Activated CD4-positive, alpha-beta T cell treated with anti-CD3 and anti-CD28 coated beads, Interleukin-2, amount 50 U/mL, for 16 hours (primary cell): ENCODE measurements around the gene CNTN5.
"Not testable (repeated sequence)": the region's sequence is repeated elsewhere in the genome, so short reads cannot be mapped to it uniquely, and the experiment has no call there.

ENCODE experiments used
- DNase-seq: peaks from one replicate; pipeline ENCODE4 v3.0.0-alpha.2; 2020

Gene CNTN5

GRCh38 chr11:99803501-99803900, 782.8 kb downstream of the CNTN5 start:
- DNase-seq: no peak

- no peak for DNase-seq
Observed at GRCh38 chr11:99812516-99812915, 791.8 kb downstream of the CNTN5 start.

GRCh38 chr11:99814021-99814420, 793.3 kb downstream of the CNTN5 start:
- no peak for DNase-seq

GRCh38 chr11:99814738-99815137, 794.0 kb downstream of the CNTN5 start:
- DNase-seq: no peak

GRCh38 chr11:99818991-99819390, 798.2 kb downstream of the CNTN5 start:
- DNase-seq: no peak

- no peak for DNase-seq
Observed at GRCh38 chr11:99822846-99823565, 802.3 kb downstream of the CNTN5 start.

- not testable (repeated sequence) for DNase-seq
Observed at GRCh38 chr11:99836739-99837138, 816.0 kb downstream of the CNTN5 start.

GRCh38 chr11:99841885-99842284, 821.1 kb downstream of the CNTN5 start:
- DNase-seq: no peak

GRCh38 chr11:99865951-99866350, 845.2 kb downstream of the CNTN5 start:
- DNase-seq: no peak

- no peak for DNase-seq
Observed at GRCh38 chr11:99881610-99882009, 860.9 kb downstream of the CNTN5 start.

GRCh38 chr11:99884750-99885149, 864.0 kb downstream of the CNTN5 start:
- no peak for DNase-seq

- DNase-seq: no peak
Observed at GRCh38 chr11:99887481-99887880, 866.7 kb downstream of the CNTN5 start.

GRCh38 chr11:99893811-99894210, 873.1 kb downstream of the CNTN5 start:
- no peak for DNase-seq

GRCh38 chr11:99901175-99901574, 880.4 kb downstream of the CNTN5 start:
- no peak for DNase-seq

GRCh38 chr11:99911116-99911515, 890.4 kb downstream of the CNTN5 start:
- DNase-seq: no peak

GRCh38 chr11:99916078-99916477, 895.3 kb downstream of the CNTN5 start:
- DNase-seq: no peak

GRCh38 chr11:99918761-99919160, 898.0 kb downstream of the CNTN5 start:
- no peak for DNase-seq

- no peak for DNase-seq
Observed at GRCh38 chr11:99920956-99921355, 900.2 kb downstream of the CNTN5 start.

GRCh38 chr11:99925968-99926367, 905.2 kb downstream of the CNTN5 start:
- no peak for DNase-seq

GRCh38 chr11:99932684-99933083, 911.9 kb downstream of the CNTN5 start:
- DNase-seq: no peak

- DNase-seq: no peak
Observed at GRCh38 chr11:99934008-99934407, 913.3 kb downstream of the CNTN5 start.

GRCh38 chr11:99937330-99937729, 916.6 kb downstream of the CNTN5 start:
- DNase-seq: no peak

GRCh38 chr11:99952816-99953215, 932.1 kb downstream of the CNTN5 start:
- DNase-seq: no peak

GRCh38 chr11:99960536-99960935, 939.8 kb downstream of the CNTN5 start:
- no peak for DNase-seq

GRCh38 chr11:99968336-99968735, 947.6 kb downstream of the CNTN5 start:
- no peak for DNase-seq
